Gastroesophageal sphincter (tissue), 3 donors: ENCODE data around the gene MYOG.

Source experiments
- CTCF ChIP-seq, 4 experiments: fragments of 200-600 bp in 2 of 4; fragments of 450-650 bp in 2 of 4; sonication (generic) in 1 of 4; IDR thresholded peaks; one replicate each; pipeline ENCODE4 v1.5.1; 2017 to 2019; ENCODE audit warnings: antibody characterized with exemption in 4 of 4, mild to moderate bottlenecking in 2 of 4, moderate library complexity in 2 of 4
- EP300 ChIP-seq: sonication (generic); formaldehyde crosslinking; IDR thresholded peaks from one replicate; pipeline ENCODE4 v1.6.1; 2017; ENCODE audit warnings: antibody characterized with exemption, mild to moderate bottlenecking
- POLR2A ChIP-seq, 2 donors: fragments of 450-650 bp; IDR thresholded peaks; one replicate each; pipeline ENCODE4 v1.6.1; 2017; ENCODE audit warnings: antibody characterized with exemption in 2 of 2, mild to moderate bottlenecking in 2 of 2, moderate library complexity in 1 of 2

- TF ChIP-seq CTCF (IDR thresholded peaks at IDR 0.05) (no peak), EP300 (no peak), POLR2A (IDR thresholded peaks at IDR 0.05) (no peak)
Observed at GRCh38 chr1:203044546-203045250, 41.1 kb downstream of the MYOG start.
